ENCODE data around the gene PAX4. TPM values are rescaled to one million over a fixed set of nuclear protein-coding genes. Genes with fewer than 3 reads are reported as not detected.

The PAX4 gene
- total RNA-seq, 4 donors from 2014 or later = not detected

- no peak for TF ChIP-seq CTCF (IDR thresholded peaks at IDR 0.05; ENCODE audit: low read depth)
These were observed 32.6 kb downstream of the PAX4 start, which contains the start of gene GCC1 for GRCh38 chr7:127585044-127585953. Gene GCC1, minus strand, starts transcription at chr7:127585596. Its CDS starts 414 bp downstream, at chr7:127585182.

- no peak for TF ChIP-seq CTCF (IDR thresholded peaks at IDR 0.05; ENCODE audit: low read depth)
These were observed 33.3 kb downstream of the PAX4 start for GRCh38 chr7:127584648-127585043.

DNA sequence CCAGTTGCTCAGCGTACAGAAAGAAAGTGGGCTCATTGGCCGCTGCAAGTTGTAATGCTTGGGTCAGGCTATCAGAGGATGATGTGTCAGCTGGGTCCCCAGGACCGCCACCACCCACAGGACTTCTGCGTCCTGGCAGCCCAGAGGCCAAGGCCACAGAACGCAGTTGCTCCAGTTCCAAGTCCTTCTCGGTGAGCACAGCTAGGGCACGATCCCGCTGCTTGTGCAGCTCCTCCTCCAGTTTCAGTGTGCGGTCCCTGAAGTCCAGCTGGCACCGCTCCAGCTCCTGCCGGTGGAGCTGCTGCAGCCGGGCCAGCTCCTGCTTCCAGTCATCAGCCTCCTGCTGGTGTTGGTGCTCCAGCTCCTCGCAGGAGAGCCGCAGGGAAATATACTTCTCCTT is 35.6 kb downstream of the PAX4 start:
- TF ChIP-seq CTCF (IDR thresholded peaks at IDR 0.05; ENCODE audit: low read depth) = no peak

DNA sequence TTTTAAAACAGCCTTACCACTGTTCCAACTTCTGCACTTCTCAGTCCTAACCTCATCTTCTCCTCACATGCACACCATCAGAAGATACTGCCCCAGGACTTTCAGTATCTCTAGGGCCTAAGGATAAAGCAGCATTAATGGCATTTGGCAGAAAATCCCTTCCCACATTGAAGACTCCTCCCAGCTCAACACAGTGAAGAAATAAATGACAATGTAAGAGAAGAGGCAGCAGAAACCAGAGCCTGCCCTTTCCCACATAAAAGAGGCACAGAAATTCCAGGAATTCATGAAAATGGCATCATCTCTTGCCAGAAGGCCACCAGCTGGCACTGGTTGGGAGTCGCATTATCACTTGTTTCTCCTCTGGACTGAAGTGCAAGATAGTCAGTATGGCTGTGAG is 36.2 kb downstream of the PAX4 start:
- TF ChIP-seq CTCF (IDR thresholded peaks at IDR 0.05; ENCODE audit: low read depth) = no peak

DNA sequence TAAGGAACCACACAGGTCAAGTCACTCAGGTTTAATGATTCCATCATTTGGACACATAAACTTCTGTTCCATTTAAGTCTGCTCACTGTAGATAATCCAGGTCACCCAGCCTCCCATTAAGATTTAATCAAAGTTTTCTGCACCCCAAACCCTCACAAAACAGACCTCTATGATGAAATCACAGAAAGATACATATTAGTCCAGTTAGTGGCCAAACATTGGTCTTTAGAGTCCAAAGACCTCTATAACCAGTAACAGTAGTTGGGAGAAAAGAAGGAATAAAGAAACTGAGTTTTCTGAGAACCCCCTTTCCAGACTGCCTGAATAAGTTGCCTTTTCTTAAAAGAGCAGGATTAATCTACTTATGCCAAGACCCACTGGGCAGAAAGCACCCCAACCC is 37.3 kb downstream of the PAX4 start:
- no peak for TF ChIP-seq CTCF (IDR thresholded peaks at IDR 0.05; ENCODE audit: low read depth)

DNA sequence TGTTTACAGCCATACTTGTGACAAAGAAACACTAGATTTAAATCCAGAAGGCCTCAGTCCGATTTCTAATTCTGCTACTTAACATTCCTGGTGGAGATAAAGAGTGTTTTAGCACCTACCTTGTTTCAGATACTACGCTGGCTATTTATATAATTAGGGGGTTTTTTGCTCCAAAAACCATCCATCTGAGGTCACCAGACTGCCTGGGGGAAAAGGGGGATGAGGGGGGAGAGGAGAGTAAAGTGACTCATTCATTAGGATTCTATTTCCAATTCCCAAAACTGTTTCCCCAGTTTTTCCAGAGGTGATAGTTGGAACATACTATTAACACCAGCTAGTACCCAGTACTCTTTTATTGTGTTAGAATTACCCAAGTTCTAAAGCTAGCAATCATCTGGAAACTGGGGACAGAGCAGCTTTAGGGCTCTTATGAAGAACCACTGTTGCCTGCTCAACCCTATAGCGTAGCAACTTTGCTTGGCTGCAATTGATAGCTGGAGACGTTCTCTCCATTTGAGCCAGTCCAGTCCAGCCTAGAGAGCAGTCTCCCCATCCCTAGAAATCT is 39.1 kb downstream of the PAX4 start:
- TF ChIP-seq CTCF (IDR thresholded peaks at IDR 0.05; ENCODE audit: low read depth) = no peak

DNA sequence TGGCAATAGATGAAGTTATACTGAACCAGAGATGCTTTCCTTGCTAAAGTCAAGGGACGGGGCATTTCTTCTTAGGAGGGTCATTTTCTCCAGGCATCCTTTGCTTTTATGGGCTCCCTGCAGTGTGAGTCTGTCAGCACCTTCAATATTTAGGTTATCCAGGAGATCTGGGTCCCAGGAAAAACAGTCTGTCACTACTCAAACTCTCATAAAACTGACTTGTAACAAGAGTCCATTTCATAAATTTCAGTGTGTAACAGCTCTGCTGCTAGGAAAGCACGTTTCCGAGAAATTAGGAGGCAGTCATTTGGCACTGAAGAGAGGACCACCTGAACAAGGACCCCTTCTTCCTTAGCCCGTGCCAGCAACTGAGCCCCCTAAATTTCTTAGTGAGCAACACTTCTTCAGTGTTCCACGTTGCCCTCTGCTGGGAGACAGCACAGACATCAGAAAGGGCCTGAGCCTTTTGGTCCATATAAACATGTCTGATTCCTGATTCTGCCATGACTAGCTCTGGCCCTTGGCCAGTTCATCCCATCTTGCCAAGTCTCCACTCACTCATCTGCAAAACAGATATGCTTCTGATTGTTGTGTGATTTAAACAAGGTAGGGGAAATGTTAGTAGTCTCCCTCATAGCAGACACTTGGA is 39.8 kb downstream of the PAX4 start:
- TF ChIP-seq CTCF (IDR thresholded peaks at IDR 0.05; ENCODE audit: low read depth) = no peak

All from subcutaneous adipose tissue (tissue), 4 donors.